PC-3 (cell line): Measurements from ENCODE around the gene HOXC10.

Experiments
- CTCF ChIP-seq: fragments of 300-600 bp; sonication (generic); conservative IDR thresholded peaks from 2 replicates; pipeline ENCODE4 v1.5.1; 2017; ENCODE audit warnings: antibody characterized with exemption, low read depth, mild to moderate bottlenecking, low read length
- EZH2 ChIP-seq: fragments of 300-600 bp; sonication (generic); IDR thresholded peaks from one replicate; pipeline ENCODE4 v1.6.1; 2017; ENCODE audit warnings: antibody characterized with exemption, mild to moderate bottlenecking, low read length; ENCODE audit not compliant: unreplicated experiment
- EZH2phosphoT487 ChIP-seq: fragments of 300-600 bp; sonication (generic); IDR thresholded peaks from 2 replicates; pipeline ENCODE4 v1.6.1; 2018; ENCODE audit warnings: mild to moderate bottlenecking, antibody characterized with exemption, low read length, borderline replicate concordance

- TF ChIP-seq CTCF (no peak), EZH2phosphoT487 (no peak), EZH2 (no peak)
These were observed 12.2 kb upstream of the HOXC10 start, which contains the start of gene HOXC11 for GRCh38 chr12:53972722-53973235.
